NCI-H187 treated with DMSO at 0.1 percent for 48 hours (cell line): ENCODE measurements around the gene WBP11.
"Not testable (repeated sequence)": the region's sequence is repeated elsewhere in the genome, so short reads cannot be mapped to it uniquely, and the experiment has no call there.

Experiments used
- DNase-seq: peaks from one replicate; lab custom pipeline; 2025; lab: John Stamatoyannopoulos, UW

Gene WBP11

GRCh38 chr12:14771651-14772137 is 31.6 kb downstream of the WBP11 start:
- no peak for DNase-seq

GRCh38 chr12:14770496-14771461 is 32.5 kb downstream of the WBP11 start:
- DNase-seq, result peak; percentile 53

GRCh38 chr12:14769969-14770495 is 33.2 kb downstream of the WBP11 start:
- DNase-seq, result peak; percentile 46

DNA sequence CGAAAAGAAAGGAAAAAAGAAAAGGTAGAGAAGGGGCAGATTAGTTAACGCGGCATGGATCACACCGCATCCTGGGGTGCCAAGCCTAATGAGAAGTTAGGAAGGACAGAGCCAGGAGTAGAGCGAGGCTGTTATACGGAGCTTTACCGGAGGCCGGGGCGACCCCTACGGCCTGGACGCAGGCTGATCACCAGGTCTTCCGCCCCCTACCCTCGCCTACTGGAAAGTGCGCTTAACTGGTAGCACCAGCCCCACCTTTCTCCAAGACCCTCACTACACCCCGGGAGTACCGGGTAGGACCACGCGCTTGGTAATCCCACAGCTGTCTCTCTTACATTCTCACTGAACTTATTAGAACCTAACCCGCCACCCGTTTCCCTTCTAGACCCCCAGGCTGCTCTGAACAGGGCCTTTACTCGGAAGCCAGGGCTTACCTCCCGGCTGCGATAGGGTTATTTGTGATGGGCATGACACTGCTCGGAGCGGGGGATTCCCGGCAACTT is 33.8 kb downstream of the WBP11 start:
- no peak for DNase-seq

DNA sequence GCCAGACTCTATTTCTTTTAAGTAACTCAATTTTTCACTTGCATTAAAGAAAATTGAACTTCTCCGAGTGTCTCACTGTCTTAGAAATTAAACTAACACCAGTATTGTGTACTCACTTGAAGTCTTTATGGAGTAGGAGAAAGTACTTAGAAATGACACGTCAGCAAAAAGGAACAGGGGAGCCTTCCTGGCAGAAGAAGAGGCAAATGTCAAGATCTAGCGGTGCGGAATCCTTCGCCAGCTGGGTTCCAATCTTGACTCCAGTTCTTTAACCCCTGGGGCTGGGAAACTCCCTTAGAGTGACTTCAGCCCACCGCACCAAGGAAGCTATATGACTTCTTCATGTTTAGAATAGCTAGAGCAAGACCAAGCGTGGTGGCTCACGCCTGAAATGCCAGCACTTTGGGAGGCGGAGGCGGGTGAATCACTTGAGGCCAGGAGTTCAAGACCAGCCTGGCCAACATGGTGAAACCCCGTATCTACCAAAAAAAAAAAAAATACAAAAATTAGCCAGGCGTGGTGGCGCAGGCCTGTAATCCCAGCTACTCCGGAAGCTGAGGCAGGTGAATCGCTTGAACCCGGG is 34.4 kb downstream of the WBP11 start:
- no peak for DNase-seq

DNA sequence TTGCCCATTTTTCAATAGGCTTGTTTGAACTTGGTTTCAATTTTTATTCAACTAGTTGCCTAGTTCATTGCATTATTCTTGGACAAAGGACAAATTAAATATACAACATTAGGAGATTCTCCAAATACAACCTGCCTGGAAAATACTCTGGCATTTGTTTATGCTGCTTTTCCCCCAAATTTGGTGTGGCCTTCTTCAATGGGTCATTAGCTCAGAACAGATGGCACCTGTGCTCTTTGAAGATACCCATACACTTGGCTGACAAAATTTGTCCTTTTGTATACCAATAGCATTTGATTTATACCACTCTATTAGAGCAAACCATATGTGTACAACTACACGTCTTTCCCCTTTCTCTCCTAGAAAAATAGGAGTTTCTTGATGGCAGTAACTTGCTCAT is 35.7 kb downstream of the WBP11 start:
- DNase-seq, result no peak

DNA sequence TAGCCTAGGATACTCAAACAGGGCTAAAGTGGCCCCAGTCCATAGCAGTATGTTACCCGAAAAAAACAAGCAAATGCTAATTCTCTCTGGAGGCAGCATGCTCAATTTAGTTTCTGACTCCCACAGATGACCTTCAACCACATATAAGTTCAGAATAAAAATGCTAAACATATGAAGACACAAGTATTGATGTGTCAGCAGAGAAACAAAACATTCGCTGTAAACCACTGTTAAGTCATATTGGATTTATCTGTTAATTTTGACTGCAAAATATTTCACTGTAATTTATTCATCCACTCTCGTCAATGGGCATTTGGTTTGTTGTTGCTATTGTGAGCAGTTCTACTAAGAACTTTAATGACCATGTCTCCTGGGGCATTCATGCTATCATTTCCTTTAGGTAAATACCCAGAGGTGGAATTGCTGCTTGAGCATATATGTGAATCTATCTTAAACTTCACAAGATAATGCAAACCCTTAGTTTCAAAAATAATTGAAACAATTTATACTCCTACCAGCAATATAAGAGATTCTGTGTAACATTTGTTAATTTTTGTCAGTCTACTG is 36.5 kb downstream of the WBP11 start:
- no peak for DNase-seq

- DNase-seq, result not testable (repeated sequence)
These were observed 37.3 kb downstream of the WBP11 start for GRCh38 chr12:14766020-14766419.

DNA sequence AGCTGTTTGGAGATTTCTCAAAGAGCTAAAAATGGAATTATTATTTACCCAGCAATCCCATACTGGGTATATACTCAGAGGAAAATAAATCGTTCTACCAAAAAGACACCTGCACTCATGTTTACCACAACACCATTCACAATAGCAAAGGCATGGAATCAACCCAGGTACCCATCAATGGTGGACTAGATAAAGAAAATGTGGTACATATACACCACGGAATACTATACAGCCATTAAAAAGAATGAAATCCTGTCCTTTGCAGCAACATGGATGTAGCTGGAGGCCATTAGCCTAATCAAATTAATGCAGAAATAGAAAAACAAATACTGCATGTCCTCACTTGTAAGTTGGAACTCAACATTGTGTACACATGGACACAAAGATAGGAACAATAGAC is 37.9 kb downstream of the WBP11 start:
- no peak for DNase-seq

DNA sequence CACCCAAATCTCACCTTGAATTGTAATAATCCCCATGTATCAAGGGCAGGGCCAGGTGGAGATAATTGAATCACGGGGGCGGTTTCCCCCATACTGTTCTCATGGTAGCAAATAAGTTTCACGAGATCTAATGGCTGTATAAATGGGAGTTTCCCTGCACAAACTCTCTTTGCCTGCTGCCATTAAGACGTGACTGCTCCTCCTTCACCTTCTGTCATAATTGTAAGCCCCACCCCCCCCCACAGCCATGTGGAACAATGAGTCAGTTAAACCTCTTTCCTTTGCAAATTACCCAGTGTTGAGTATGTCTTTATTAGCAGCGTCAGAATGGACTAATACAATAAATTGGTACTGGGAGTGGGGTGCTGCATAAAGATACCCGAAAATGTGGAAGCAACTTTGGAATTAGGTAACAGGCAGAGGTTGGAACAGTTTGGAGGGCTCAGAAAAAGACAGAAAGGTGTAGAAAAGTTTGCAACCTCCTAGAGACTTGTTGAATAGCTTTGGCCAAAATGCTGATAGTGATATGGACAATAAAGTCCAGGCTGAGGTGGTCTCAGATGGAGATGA is 43.5 kb downstream of the WBP11 start:
- DNase-seq, result not testable (repeated sequence)

GRCh38 chr12:14756334-14757143 is 46.7 kb downstream of the WBP11 start:
- DNase-seq, result no peak

DNA sequence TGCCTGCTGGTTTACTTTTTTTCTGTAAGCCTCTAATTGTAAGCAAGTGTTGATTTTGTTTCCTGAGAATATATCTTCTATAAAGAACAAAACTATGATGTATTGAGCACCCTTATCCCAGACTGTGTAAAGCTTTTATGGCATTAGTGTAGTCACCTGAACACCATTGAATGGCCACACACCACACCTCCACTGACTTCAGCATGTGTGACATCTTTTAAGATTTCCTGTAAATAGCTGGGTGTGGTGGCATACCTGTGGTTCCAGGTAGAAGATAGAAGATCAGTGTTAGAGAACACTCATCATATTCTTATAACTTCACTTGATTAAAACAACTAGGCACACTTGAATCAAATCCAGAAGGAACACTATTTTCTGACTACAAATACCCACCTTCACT is 51.3 kb downstream of the WBP11 start:
- DNase-seq, result no peak

DNA sequence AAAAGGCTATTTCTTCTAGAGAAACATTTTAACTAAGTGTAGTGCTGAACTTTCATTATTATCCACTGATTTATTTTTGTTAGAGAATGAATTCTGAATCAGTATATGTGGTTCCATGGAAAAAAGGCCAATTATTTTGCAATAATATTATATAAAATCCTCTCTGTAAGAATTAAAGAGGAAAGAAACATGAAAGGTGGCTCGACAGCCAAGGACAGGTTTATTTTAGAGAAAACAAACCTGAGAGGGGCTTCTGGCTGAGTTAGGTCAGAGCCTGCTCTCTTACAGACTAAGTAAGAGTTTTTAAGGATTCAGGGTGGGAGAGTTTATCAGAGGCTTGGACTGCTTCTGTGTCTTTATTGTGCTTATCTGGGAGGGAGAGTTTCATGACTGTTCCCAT is 60.2 kb downstream of the WBP11 start:
- no peak for DNase-seq

DNA sequence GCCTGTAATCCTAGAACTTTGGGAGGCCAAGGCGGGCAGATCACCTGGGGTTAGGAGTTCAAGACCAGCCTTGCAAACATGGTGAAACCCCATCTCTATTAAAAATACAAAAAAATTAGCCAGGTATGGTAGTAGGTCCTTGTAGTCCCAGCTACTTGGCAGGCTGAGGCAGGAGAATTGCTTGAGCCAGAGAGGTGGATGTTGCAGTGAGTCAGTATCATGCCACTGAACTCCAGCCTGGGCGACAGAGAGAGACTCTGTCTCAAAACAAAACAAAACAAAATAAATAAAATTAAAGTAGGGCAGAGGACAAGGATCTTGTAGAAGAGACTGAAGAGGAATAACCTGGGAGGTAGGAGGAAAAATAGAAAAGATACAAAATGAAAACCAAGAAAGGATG is 61.3 kb downstream of the WBP11 start:
- no peak for DNase-seq

- DNase-seq, result no peak
These were observed 62.1 kb downstream of the WBP11 start for GRCh38 chr12:14741153-14741552.

GRCh38 chr12:14736441-14736840 is 66.8 kb downstream of the WBP11 start:
- DNase-seq, result not testable (repeated sequence)
